KMS-11 (cell line): ENCODE data around the gene TCF15.

Experiments used
- H2AFZ ChIP-seq: fragments of 200-600 bp; sonication (generic); 2 replicates; pipeline ENCODE4 v1.6.1; 2016; ENCODE audit warnings: antibody characterized with exemption, mixed run types, low read depth
- H3K27ac ChIP-seq: fragments of 200-600 bp; sonication (generic); 2 replicates; pipeline ENCODE4 v1.6.1; 2016; ENCODE audit warnings: mild to moderate bottlenecking, mixed run types
- H3K27me3 ChIP-seq: fragments of 200-600 bp; sonication (generic); 2 replicates; pipeline ENCODE4 v1.6.1; 2017; ENCODE audit warnings: mild to moderate bottlenecking, low read depth, mixed run types, moderate library complexity; ENCODE audit not compliant: insufficient read depth
- H3K36me3 ChIP-seq: fragments of 200-600 bp; sonication (generic); 2 replicates; pipeline ENCODE4 v1.6.1; 2017; ENCODE audit warnings: mild to moderate bottlenecking, mixed run types; ENCODE audit not compliant: insufficient read depth
- H3K4me1 ChIP-seq: fragments of 200-600 bp; sonication (generic); 2 replicates; pipeline ENCODE4 v1.6.1; 2016; ENCODE audit warnings: mild to moderate bottlenecking, low read depth, mixed run types; ENCODE audit not compliant: poor library complexity, severe bottlenecking
- H3K4me2 ChIP-seq: fragments of 200-600 bp; sonication (generic); 2 replicates; pipeline ENCODE4 v1.7.0; 2016; ENCODE audit warnings: mild to moderate bottlenecking, mixed run types
- H3K4me3 ChIP-seq: fragments of 200-600 bp; sonication (generic); IDR thresholded peaks from 2 replicates; pipeline ENCODE4 v1.6.1; 2017; ENCODE audit warnings: low read depth, low read length, mixed read lengths; ENCODE audit not compliant: insufficient read depth
- H3K79me2 ChIP-seq: fragments of 200-600 bp; sonication (generic); 2 replicates; pipeline ENCODE4 v1.6.1; 2016; ENCODE audit warnings: low read depth, mixed run types; ENCODE audit not compliant: insufficient read depth
- H3K9ac ChIP-seq: fragments of 200-600 bp; sonication (generic); 2 replicates; pipeline ENCODE4 v1.6.1; 2016; ENCODE audit warnings: mild to moderate bottlenecking, mixed run types
- H4K20me1 ChIP-seq: fragments of 200-600 bp; sonication (generic); 2 replicates; pipeline ENCODE4 v1.6.1; 2016; ENCODE audit warnings: mild to moderate bottlenecking, mixed run types; ENCODE audit not compliant: insufficient read depth
- TF ChIP-seq, protein P1 (sequence below): fragments of 200-600 bp; sonication (generic); conservative IDR thresholded peaks from 2 replicates; pipeline ENCODE4 v1.6.1; 2017; ENCODE audit warnings: low read depth, mild to moderate bottlenecking, antibody characterized with exemption, low read length, moderate library complexity, mixed read lengths

TCF15 gene

DNA sequence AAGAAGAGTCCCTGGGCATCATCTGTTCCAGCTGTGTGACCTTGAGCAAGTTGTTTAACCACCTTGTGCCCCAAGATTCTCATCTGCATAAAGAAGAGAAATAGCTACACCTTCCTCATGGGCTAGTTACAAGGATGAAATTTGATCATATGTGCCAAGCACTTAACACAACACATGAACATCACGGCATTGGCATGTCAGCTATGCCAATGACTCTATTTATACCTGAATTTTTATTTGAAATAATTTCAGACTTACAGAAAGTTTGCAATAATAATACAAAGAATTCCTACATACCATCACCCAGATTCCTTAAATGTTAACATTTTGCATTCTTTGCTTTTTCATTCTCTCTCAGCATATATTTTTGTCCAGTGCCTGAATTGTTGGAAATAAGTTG is 21.0 kb upstream of the TCF15 start:
- TF ChIP-seq, protein P1, sequence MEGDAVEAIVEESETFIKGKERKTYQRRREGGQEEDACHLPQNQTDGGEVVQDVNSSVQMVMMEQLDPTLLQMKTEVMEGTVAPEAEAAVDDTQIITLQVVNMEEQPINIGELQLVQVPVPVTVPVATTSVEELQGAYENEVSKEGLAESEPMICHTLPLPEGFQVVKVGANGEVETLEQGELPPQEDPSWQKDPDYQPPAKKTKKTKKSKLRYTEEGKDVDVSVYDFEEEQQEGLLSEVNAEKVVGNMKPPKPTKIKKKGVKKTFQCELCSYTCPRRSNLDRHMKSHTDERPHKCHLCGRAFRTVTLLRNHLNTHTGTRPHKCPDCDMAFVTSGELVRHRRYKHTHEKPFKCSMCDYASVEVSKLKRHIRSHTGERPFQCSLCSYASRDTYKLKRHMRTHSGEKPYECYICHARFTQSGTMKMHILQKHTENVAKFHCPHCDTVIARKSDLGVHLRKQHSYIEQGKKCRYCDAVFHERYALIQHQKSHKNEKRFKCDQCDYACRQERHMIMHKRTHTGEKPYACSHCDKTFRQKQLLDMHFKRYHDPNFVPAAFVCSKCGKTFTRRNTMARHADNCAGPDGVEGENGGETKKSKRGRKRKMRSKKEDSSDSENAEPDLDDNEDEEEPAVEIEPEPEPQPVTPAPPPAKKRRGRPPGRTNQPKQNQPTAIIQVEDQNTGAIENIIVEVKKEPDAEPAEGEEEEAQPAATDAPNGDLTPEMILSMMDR = no peak
- H3K27ac ChIP-seq = no peak overlapping the region
- no peak overlapping the region for H3K4me3 ChIP-seq
- no peak overlapping the region for H3K4me2 ChIP-seq
- H4K20me1 ChIP-seq = no peaks in the 10 kb centered on the region
- H3K9ac ChIP-seq = no peak overlapping the region
- H3K27me3 ChIP-seq = no peaks in the 10 kb centered on the region
- H2AFZ ChIP-seq = no peak overlapping the region
- H3K4me1 ChIP-seq = no peaks in the 10 kb centered on the region
- no peaks in the 10 kb centered on the region for H3K79me2 ChIP-seq
- no peaks in the 10 kb centered on the region for H3K36me3 ChIP-seq

DNA sequence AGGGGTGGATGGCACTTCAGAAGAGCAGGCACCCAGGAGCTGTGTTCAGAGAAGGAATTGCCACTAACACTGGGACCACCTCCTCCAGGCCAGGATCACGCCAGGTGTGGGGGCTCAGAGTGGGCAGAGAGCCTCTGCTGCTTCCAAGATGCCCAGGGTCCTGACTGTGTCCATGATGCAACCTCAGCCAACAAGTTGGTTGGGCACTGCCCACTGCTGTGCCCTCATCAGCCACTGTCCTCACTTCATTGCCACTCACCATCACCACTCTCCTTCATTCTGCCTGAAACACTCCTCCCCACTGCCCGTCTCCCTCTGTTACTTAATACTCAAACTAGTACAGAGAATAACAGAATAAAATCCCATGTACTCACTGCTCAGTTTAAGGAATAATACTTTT is 16.5 kb upstream of the TCF15 start:
- no peaks in the 10 kb centered on the region for H3K27me3 ChIP-seq

DNA sequence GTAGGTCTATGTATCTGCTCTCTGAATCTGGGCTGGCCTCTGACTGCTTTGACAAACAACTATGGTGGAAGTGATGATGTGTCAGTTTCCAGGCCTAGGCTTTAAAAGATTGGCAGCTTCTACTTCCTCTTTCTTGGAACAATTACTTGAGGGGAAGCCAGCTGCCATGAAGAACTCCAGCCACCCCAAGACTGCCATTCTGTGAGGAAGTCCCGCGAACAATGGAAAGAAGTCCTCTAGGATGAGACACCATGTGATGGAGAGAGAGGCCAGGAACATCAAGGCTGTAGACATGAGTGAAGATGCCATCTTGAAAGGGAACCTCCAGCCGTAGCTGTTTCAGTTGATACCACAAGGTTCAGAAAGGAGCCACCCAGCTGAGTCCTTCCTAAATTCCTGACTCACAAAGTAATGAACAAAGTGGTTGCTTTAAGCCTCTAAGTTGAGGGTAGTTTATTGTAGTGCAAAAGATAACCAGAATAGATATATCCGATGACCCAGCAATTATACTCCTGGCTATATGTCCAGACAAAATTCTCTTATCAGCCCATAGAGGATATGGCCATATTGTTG is 15.3 kb upstream of the TCF15 start:
- Histone ChIP-seq H3K9ac (no peak overlapping the region), H3K4me1 (no peaks in the 10 kb centered on the region)

More for the DNA sequence above, 16.5 kb upstream of the TCF15 start:
- H3K27ac ChIP-seq = no peak overlapping the region
- H3K9ac ChIP-seq = no peak overlapping the region
- no peak overlapping the region for H2AFZ ChIP-seq
- H3K4me2 ChIP-seq = no peak overlapping the region
- TF ChIP-seq, protein P1 = no peak
- H3K79me2 ChIP-seq = no peaks in the 10 kb centered on the region
- no peak overlapping the region for H3K4me3 ChIP-seq
- no peaks in the 10 kb centered on the region for H3K36me3 ChIP-seq
- H4K20me1 ChIP-seq = no peaks in the 10 kb centered on the region
- H3K4me1 ChIP-seq = no peaks in the 10 kb centered on the region

DNA sequence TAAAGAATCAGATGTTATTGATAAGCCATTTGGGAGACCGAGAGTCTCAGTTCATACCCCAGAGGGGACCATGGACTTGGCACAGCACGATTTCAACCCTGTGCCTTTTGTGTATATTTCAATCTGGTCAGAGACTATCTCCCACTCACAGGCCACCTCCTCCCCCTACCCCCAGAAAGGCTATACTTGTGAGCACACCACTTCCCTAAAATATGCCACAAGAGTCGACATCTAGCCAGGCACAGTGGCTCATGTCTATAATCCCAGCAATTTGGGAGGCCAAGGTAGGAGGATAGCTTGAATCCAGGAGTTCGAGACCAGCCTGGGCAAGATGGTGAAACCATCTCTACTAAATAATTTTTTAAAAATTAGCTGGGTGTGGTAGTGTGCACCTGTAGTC is 13.6 kb upstream of the TCF15 start:
- Histone ChIP-seq H2AFZ (no peak overlapping the region), H3K27ac (no peak overlapping the region), H3K79me2 (no peaks in the 10 kb centered on the region), H3K9ac (no peak overlapping the region), H3K4me1 (no peaks in the 10 kb centered on the region), H3K4me2 (no peak overlapping the region), H4K20me1 (no peaks in the 10 kb centered on the region), H3K36me3 (no peaks in the 10 kb centered on the region), H3K27me3 (no peaks in the 10 kb centered on the region), H3K4me3 (no peak overlapping the region)
- TF ChIP-seq, protein P1 = no peak

More for the DNA sequence above, 15.3 kb upstream of the TCF15 start:
- H3K36me3 ChIP-seq = no peaks in the 10 kb centered on the region
- no peaks in the 10 kb centered on the region for H4K20me1 ChIP-seq
- no peaks in the 10 kb centered on the region for H3K27me3 ChIP-seq
- no peak overlapping the region for H3K4me3 ChIP-seq
- no peak overlapping the region for H2AFZ ChIP-seq
- no peaks in the 10 kb centered on the region for H3K79me2 ChIP-seq
- TF ChIP-seq, protein P1 = no peak
- H3K4me2 ChIP-seq = no peak overlapping the region
- H3K27ac ChIP-seq = no peak overlapping the region
